GM12872 (cell line): ENCODE measurements around the gene TNIK.

ENCODE experiments used
- TF ChIP-seq, protein P1 (sequence below): IDR thresholded peaks from 3 replicates; pipeline ENCODE4 v1.5.1; 2011; ENCODE audit warnings: low read depth, mild to moderate bottlenecking, low read length, moderate library complexity; ENCODE audit not compliant: insufficient read depth

TNIK gene

GRCh38 chr3:171198781-171199472, 261.3 kb downstream of the TNIK start:
- TF ChIP-seq, protein P1, sequence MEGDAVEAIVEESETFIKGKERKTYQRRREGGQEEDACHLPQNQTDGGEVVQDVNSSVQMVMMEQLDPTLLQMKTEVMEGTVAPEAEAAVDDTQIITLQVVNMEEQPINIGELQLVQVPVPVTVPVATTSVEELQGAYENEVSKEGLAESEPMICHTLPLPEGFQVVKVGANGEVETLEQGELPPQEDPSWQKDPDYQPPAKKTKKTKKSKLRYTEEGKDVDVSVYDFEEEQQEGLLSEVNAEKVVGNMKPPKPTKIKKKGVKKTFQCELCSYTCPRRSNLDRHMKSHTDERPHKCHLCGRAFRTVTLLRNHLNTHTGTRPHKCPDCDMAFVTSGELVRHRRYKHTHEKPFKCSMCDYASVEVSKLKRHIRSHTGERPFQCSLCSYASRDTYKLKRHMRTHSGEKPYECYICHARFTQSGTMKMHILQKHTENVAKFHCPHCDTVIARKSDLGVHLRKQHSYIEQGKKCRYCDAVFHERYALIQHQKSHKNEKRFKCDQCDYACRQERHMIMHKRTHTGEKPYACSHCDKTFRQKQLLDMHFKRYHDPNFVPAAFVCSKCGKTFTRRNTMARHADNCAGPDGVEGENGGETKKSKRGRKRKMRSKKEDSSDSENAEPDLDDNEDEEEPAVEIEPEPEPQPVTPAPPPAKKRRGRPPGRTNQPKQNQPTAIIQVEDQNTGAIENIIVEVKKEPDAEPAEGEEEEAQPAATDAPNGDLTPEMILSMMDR: no peak

- TF ChIP-seq, protein P1: peak; percentile 18; the same call in 1 of the 3 replicates
Observed at GRCh38 chr3:171195686-171196085, 264.5 kb downstream of the TNIK start.

- TF ChIP-seq, protein P1: no peak
Observed at GRCh38 chr3:171194965-171195364, 265.2 kb downstream of the TNIK start.

- TF ChIP-seq, protein P1: no peak
Observed at GRCh38 chr3:171193693-171194092, 266.5 kb downstream of the TNIK start.

DNA sequence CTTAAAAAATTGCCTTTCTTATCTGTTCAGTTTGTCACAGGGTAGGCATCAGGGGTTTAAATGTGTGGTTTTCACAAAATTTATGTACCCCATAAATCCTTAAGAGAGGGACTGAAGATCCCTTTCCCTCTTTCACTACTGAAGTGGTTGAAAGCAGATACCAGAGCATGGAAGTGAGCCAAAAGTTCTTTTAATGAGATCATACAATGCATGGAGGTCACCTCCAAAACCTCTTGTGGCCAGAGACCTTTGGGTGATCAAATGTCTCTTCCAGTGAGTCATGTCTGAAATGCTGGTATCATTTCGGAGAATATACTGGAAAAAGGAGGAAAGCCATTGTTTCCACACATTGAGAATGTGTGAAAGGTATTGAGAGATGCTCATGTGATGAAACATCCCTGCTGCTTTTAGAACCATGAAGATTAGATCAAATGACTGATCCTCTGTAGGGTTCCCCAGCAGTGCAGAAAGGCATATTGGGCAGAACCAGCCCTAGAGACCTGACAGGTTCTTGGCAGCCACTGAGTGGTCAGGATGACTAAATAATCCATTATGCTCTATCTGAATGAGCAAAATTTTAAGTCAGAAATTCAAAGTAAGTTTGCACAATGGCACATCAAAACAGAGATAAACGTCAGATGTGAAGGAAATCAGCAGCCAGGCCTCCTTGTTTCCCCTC, 267.9 kb downstream of the TNIK start:
- TF ChIP-seq, protein P1: no peak

- TF ChIP-seq, protein P1: no peak
Observed at GRCh38 chr3:171190668-171191067, 269.5 kb downstream of the TNIK start.

- TF ChIP-seq, protein P1: no peak
Observed at GRCh38 chr3:171189394-171190080, 270.7 kb downstream of the TNIK start.
